Measurements from ENCODE around the gene PITX1. TPM values are rescaled to one million over a fixed set of nuclear protein-coding genes. Genes with fewer than 3 reads are reported as not detected.

Gene PITX1
- total and polyA plus RNA-seq, 4 donors = 0.02 TPM; not detected in 3

DNA sequence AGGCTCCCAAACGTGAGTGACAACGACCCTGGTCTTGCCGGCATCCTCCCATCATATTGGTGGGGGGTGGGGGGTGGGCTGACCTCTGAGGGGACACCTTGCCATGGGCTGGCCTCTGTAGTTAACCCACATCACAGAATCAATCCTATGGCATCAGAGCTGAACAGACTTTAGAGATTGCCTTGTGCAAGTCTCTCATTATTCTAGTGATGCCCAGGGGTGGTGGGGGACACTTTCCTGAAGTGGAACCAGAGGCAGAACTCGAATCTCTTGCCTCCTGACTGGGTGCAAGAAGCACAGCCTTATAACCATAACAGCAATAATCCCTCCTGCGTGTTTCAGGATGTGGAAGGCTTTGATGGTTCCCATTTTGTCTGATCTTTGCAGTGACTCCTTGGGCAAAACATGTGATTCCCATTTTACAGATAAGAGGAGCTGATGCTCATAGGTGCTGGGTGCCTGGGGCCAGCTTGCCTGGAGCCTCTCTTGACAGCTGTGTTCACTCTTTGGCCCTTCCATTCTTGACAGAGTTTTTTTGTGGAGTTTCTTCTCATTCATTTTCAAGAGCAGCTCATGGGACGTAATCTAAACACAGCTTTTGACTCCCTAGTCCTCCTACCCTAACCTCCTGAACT lies 18.6 kb upstream of the PITX1 start:
- 47% methylated on average over 6 of the region's 6 CpGs for WGBS
- TF ChIP-seq RAD21 (IDR thresholded peaks at IDR 0.05) (no peak), JUND (IDR thresholded peaks at IDR 0.05) (no peak), HNF4G (IDR thresholded peaks at IDR 0.05) (no peak), FOXA1 (IDR thresholded peaks at IDR 0.05) (no peak), CTCF (IDR thresholded peaks at IDR 0.05; ENCODE audit: low read depth, low read length, missing input control) (no peak), GABPA (IDR thresholded peaks at IDR 0.05 in 1 of 2, conservative IDR thresholded peaks at IDR 0.05 in 1 of 2) (no peak), HNF4A (conservative IDR thresholded peaks at IDR 0.05) (no peak), MAX (IDR thresholded peaks at IDR 0.05) (no peak), TAF1 (conservative IDR thresholded peaks at IDR 0.05) (no peak), RXRA (IDR thresholded peaks at IDR 0.05) (no peak)
- TF ChIP-seq, protein P1, sequence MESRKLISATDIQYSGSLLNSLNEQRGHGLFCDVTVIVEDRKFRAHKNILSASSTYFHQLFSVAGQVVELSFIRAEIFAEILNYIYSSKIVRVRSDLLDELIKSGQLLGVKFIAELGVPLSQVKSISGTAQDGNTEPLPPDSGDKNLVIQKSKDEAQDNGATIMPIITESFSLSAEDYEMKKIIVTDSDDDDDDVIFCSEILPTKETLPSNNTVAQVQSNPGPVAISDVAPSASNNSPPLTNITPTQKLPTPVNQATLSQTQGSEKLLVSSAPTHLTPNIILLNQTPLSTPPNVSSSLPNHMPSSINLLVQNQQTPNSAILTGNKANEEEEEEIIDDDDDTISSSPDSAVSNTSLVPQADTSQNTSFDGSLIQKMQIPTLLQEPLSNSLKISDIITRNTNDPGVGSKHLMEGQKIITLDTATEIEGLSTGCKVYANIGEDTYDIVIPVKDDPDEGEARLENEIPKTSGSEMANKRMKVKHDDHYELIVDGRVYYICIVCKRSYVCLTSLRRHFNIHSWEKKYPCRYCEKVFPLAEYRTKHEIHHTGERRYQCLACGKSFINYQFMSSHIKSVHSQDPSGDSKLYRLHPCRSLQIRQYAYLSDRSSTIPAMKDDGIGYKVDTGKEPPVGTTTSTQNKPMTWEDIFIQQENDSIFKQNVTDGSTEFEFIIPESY (IDR thresholded peaks at IDR 0.05) = no peak

GRCh38 chr5:135051872-135052271 lies 17.8 kb upstream of the PITX1 start:
- no peak overlapping the region for H3K27ac ChIP-seq (ENCODE audit: low read depth in 1 of 2, low read length in 2 of 2)
- no peak for DNase-seq (ENCODE audit: low spot score)
- peaks cover 0 to 1% (median 0%) of the 10 kb centered on the region in 4 donors for H3K4me1 ChIP-seq (ENCODE audit: control insufficient read depth in 4 of 4, insufficient read depth in 4 of 4, low read length in 3 of 4)

More for the DNA sequence above, 18.6 kb upstream of the PITX1 start:
- no peak overlapping the region for H3K9ac ChIP-seq (ENCODE audit: low read depth in 1 of 2, low read length in 2 of 2)
- H3K4me3 ChIP-seq (ENCODE audit: low read depth in 1 of 3, low read length in 3 of 3) = no peak overlapping the region
- no peak overlapping the region for H3K27ac ChIP-seq (ENCODE audit: low read depth in 1 of 2, low read length in 2 of 2)
- H3K9me3 ChIP-seq (ENCODE audit: control insufficient read depth in 4 of 4, low read length in 3 of 4) = no peaks in the 10 kb centered on the region
- DNase-seq (ENCODE audit: low spot score) = no peak
- no peaks in the 10 kb centered on the region for H3K36me3 ChIP-seq (ENCODE audit: control insufficient read depth in 4 of 4, insufficient read depth in 3 of 4, low read depth in 1 of 4, low read length in 3 of 4)
- peaks cover 4 to 10% (median 6%) of the 10 kb centered on the region in 4 donors for H3K27me3 ChIP-seq (ENCODE audit: control insufficient read depth in 4 of 4, insufficient read depth in 4 of 4, low read length in 3 of 4)
- peaks cover 0 to 1% (median 0%) of the 10 kb centered on the region in 4 donors for H3K4me1 ChIP-seq (ENCODE audit: control insufficient read depth in 4 of 4, insufficient read depth in 4 of 4, low read length in 3 of 4)

More at GRCh38 chr5:135051872-135052271, 17.8 kb upstream of the PITX1 start:
- TF ChIP-seq HNF4G (IDR thresholded peaks at IDR 0.05) = no peak
- TF ChIP-seq RXRA (IDR thresholded peaks at IDR 0.05) = no peak
- no peak for TF ChIP-seq NR2F2 (IDR thresholded peaks at IDR 0.05)
- no peak for TF ChIP-seq RAD21 (IDR thresholded peaks at IDR 0.05)
- TF ChIP-seq, protein P1 (IDR thresholded peaks at IDR 0.05) = no peak
- 69% methylated on average over 11 of the region's 11 CpGs for WGBS
- Histone ChIP-seq H3K4me3 (ENCODE audit: low read depth in 1 of 3, low read length in 3 of 3) (no peak overlapping the region), H3K27me3 (ENCODE audit: control insufficient read depth in 4 of 4, insufficient read depth in 4 of 4, low read length in 3 of 4) (peaks cover 4 to 10% (median 6%) of the 10 kb centered on the region in 4 donors), H3K9ac (ENCODE audit: low read depth in 1 of 2, low read length in 2 of 2) (no peak overlapping the region), H3K36me3 (ENCODE audit: control insufficient read depth in 4 of 4, insufficient read depth in 3 of 4, low read depth in 1 of 4, low read length in 3 of 4) (no peaks in the 10 kb centered on the region), H3K9me3 (ENCODE audit: control insufficient read depth in 4 of 4, low read length in 3 of 4) (no peaks in the 10 kb centered on the region)

Data from liver (tissue), 9 donors.